Tibial artery (tissue), 4 donors: Measurements from ENCODE around the gene POU2AF1.

Experiments
- DNase-seq, 2 donors: peaks; one replicate each; pipeline ENCODE4 v3.0.0-alpha.2; 2019
- H3K27ac ChIP-seq, 2 donors: fragments of 200-600 bp; sonication (generic) in 1 of 2; 1 replicate in 1 of 2; 2 replicates in 1 of 2; pipeline ENCODE4 v1.5.1; 2018 to 2019; ENCODE audit warnings: mild to moderate bottlenecking in 1 of 2
- H3K27me3 ChIP-seq, 2 donors: fragments of 200-600 bp; sonication (generic) in 1 of 2; one replicate each; pipeline versions ENCODE4 v1.5.1 to v1.6.0; 2016 to 2019
- H3K36me3 ChIP-seq, 3 donors: fragments of 200-600 bp; sonication (generic) in 2 of 3; one replicate each; pipeline ENCODE4 v1.5.1; 2016 to 2019; ENCODE audit warnings: mild to moderate bottlenecking in 2 of 3
- H3K4me1 ChIP-seq, 4 donors: fragments of 200-600 bp; sonication (generic) in 2 of 4; 1 replicate in 3 of 4; 2 replicates in 1 of 4; pipeline ENCODE4 v1.5.1; 2016 to 2019
- H3K4me3 ChIP-seq, 2 donors: fragments of 200-600 bp; sonication (generic) in 1 of 2; 1 replicate in 1 of 2; 2 replicates in 1 of 2; pipeline ENCODE4 v1.5.1; 2018 to 2019; ENCODE audit warnings: mild to moderate bottlenecking in 2 of 2
- H3K9me3 ChIP-seq, 3 donors: fragments of 200-600 bp; sonication (generic) in 1 of 3; one replicate each; pipeline ENCODE4 v1.5.1; 2016 to 2019
- intact Hi-C: fragments of 100-400 bp; cut with DNase I; formaldehyde crosslinking; loops from one replicate; pipeline ENCODE4 v1.15.0; 2023; ENCODE audit warnings: low total_unique reads
- TF ChIP-seq, protein P1 (sequence below), 2 experiments: fragments of 200-600 bp in 1 of 2; fragments of 450-650 bp in 1 of 2; IDR thresholded peaks; one replicate each; pipeline ENCODE4 v1.5.1; 2017 to 2019; ENCODE audit warnings: antibody characterized with exemption in 2 of 2, mild to moderate bottlenecking in 1 of 2, moderate library complexity in 1 of 2

Gene POU2AF1

GRCh38 chr11:111344032-111344431 is 35.0 kb downstream of the POU2AF1 start:
- intact Hi-C loops = no loop called here
- Histone ChIP-seq H3K9me3 (no peaks in the 10 kb centered on the region), H3K27me3 (no peaks in the 10 kb centered on the region), H3K36me3 (no peaks in the 10 kb centered on the region), H3K4me3 (no peak overlapping the region), H3K4me1 (peaks cover 0 to 15% (median 2%) of the 10 kb centered on the region in 4 donors), H3K27ac (no peak overlapping the region)
- TF ChIP-seq, protein P1, sequence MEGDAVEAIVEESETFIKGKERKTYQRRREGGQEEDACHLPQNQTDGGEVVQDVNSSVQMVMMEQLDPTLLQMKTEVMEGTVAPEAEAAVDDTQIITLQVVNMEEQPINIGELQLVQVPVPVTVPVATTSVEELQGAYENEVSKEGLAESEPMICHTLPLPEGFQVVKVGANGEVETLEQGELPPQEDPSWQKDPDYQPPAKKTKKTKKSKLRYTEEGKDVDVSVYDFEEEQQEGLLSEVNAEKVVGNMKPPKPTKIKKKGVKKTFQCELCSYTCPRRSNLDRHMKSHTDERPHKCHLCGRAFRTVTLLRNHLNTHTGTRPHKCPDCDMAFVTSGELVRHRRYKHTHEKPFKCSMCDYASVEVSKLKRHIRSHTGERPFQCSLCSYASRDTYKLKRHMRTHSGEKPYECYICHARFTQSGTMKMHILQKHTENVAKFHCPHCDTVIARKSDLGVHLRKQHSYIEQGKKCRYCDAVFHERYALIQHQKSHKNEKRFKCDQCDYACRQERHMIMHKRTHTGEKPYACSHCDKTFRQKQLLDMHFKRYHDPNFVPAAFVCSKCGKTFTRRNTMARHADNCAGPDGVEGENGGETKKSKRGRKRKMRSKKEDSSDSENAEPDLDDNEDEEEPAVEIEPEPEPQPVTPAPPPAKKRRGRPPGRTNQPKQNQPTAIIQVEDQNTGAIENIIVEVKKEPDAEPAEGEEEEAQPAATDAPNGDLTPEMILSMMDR (IDR thresholded peaks at IDR 0.05) = no peak
- peak; percentile 72 to 75 for DNase-seq

GRCh38 chr11:111342329-111342728 is 36.7 kb downstream of the POU2AF1 start:
- Histone ChIP-seq H3K4me1 (peaks cover 0 to 10% (median 1%) of the 10 kb centered on the region in 4 donors), H3K4me3 (no peak overlapping the region), H3K27me3 (no peaks in the 10 kb centered on the region), H3K36me3 (no peaks in the 10 kb centered on the region), H3K27ac (no peak overlapping the region), H3K9me3 (no peaks in the 10 kb centered on the region)
- intact Hi-C loops = no loop called here
- TF ChIP-seq, protein P1 (IDR thresholded peaks at IDR 0.05) = no peak
- DNase-seq = no peak

GRCh38 chr11:111339758-111340388 is 39.2 kb downstream of the POU2AF1 start:
- TF ChIP-seq, protein P1 (IDR thresholded peaks at IDR 0.05) = no peak
- no peaks in the 10 kb centered on the region for H3K9me3 ChIP-seq
- peaks cover 0 to 12% (median 8%) of the 10 kb centered on the region in 4 donors for H3K4me1 ChIP-seq
- H3K36me3 ChIP-seq = no peaks in the 10 kb centered on the region
- H3K4me3 ChIP-seq = no peak overlapping the region
- no peak for DNase-seq
- no peak overlapping the region for H3K27ac ChIP-seq
- H3K27me3 ChIP-seq = no peaks in the 10 kb centered on the region
- intact Hi-C loops = no loop called here

DNA sequence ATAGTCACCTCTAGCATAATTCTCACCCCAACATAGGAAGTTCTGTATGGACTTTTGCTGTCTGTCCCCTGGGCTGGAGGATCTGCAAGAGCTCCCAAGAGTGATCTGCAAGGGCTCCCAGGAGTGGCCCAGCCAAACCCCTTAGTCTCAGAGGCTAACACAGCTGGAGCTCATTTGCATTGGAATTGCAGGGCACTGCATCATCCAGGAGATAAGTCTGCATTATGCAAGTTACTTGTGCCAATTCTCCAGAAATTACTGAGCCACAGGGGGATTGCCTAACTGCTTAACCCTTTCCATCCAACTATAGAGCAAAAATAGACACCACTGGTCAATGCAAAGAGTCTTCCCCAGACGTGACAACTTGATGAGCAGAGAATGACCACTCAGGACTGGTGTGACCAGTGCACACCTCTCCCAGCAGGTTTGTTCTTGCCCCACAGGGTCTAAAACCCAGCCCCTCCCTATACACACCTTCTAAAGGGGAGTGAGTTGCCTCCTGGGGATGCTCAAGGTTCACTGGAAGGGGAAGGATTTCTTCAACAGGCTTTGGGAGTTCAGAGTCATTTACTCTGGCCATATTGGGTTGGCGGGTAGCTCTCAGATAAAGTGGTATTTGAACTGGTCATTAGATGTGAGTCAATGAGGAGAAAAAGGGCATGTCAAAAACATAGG is 42.4 kb downstream of the POU2AF1 start:
- no peak overlapping the region for H3K27ac ChIP-seq
- DNase-seq = no peak
- H3K9me3 ChIP-seq = no peaks in the 10 kb centered on the region
- H3K4me1 ChIP-seq = peaks cover 0 to 32% (median 24%) of the 10 kb centered on the region in 4 donors
- intact Hi-C loops = no loop called here
- no peaks in the 10 kb centered on the region for H3K27me3 ChIP-seq
- TF ChIP-seq, protein P1 (IDR thresholded peaks at IDR 0.05) = no peak
- H3K36me3 ChIP-seq = no peaks in the 10 kb centered on the region
- no peak overlapping the region for H3K4me3 ChIP-seq

- peaks cover 0 to 39% (median 30%) of the 10 kb centered on the region in 4 donors for H3K4me1 ChIP-seq
- H3K36me3 ChIP-seq = no peaks in the 10 kb centered on the region
- DNase-seq = no peak
- no peaks in the 10 kb centered on the region for H3K9me3 ChIP-seq
- TF ChIP-seq, protein P1 (IDR thresholded peaks at IDR 0.05) = no peak
- no peak overlapping the region for H3K4me3 ChIP-seq
- no peaks in the 10 kb centered on the region for H3K27me3 ChIP-seq
- intact Hi-C loops = no loop called here
- H3K27ac ChIP-seq = no peak overlapping the region
These were observed 43.0 kb downstream of the POU2AF1 start for GRCh38 chr11:111336062-111336461.
